GM23338 (cell line): Measurements from ENCODE around the gene MINPP1. TPM values are rescaled to one million over a fixed set of nuclear protein-coding genes. Genes with fewer than 3 reads are reported as not detected.

Source experiments
- ATAC-seq: fragments of 200-7000 bp; cut with Tn5 transposase; 3 replicates; pipeline ENCODE4 v1.9.1; 2020
- DNase-seq: peaks from one replicate; pipeline ENCODE4 v3.0.0-alpha.2; 2015; ENCODE audit warnings: low spot score
- H2AFZ ChIP-seq: fragments of 200-600 bp; sonication (generic); 2 replicates; pipeline ENCODE4 v1.8.0; 2016; ENCODE audit warnings: antibody characterized with exemption, mild to moderate bottlenecking, moderate library complexity
- H3F3A ChIP-seq: fragments of 200-600 bp; sonication (generic); replicated peaks from 2 replicates; pipeline ENCODE4 v1.8.0; 2017; ENCODE audit warnings: antibody characterized with exemption, mixed run types, low read depth
- H3K27ac ChIP-seq: fragments of 200-600 bp; sonication (generic); 2 replicates; pipeline ENCODE4 v1.6.1; 2016; ENCODE audit warnings: low read depth
- H3K27me3 ChIP-seq: fragments of 200-600 bp; sonication (generic); 2 replicates; pipeline ENCODE4 v1.8.0; 2016; ENCODE audit warnings: mild to moderate bottlenecking, mixed run types, moderate library complexity; ENCODE audit not compliant: insufficient read depth
- H3K36me3 ChIP-seq: fragments of 200-600 bp; sonication (generic); 2 replicates; pipeline ENCODE4 v1.8.0; 2016; ENCODE audit warnings: mild to moderate bottlenecking; ENCODE audit not compliant: insufficient read depth
- H3K4me1 ChIP-seq: fragments of 200-600 bp; sonication (generic); 2 replicates; pipeline ENCODE4 v1.8.0; 2016; ENCODE audit warnings: mild to moderate bottlenecking, moderate library complexity; ENCODE audit not compliant: insufficient read depth
- H3K4me2 ChIP-seq: fragments of 200-600 bp; sonication (generic); 2 replicates; pipeline ENCODE4 v1.7.1; 2017; ENCODE audit warnings: mixed run types
- H3K4me3 ChIP-seq: fragments of 200-600 bp; sonication (generic); 2 replicates; pipeline ENCODE4 v1.6.1; 2016; ENCODE audit warnings: mixed run types
- H3K79me2 ChIP-seq: fragments of 200-600 bp; sonication (generic); replicated peaks from 2 replicates; pipeline ENCODE4 v1.8.0; 2017; ENCODE audit warnings: mild to moderate bottlenecking; ENCODE audit not compliant: insufficient read depth
- H3K9me2 ChIP-seq: fragments of 200-600 bp; sonication (generic); 2 replicates; pipeline ENCODE4 v1.8.0; 2017; ENCODE audit not compliant: insufficient read depth
- H4K20me1 ChIP-seq: fragments of 200-600 bp; sonication (generic); replicated peaks from 2 replicates; pipeline ENCODE4 v1.8.0; 2017; ENCODE audit warnings: mild to moderate bottlenecking; ENCODE audit not compliant: insufficient read depth
- H3K27ac Mint-ChIP-seq: 2 replicates; pipeline ENCODE4 v1.8.0; 2020; ENCODE audit warnings: inconsistent platforms, mild to moderate bottlenecking, moderate library complexity, mixed read lengths
- H3K27me3 Mint-ChIP-seq: 3 replicates; pipeline ENCODE4 v1.8.0; 2022; ENCODE audit warnings: low read depth, mild to moderate bottlenecking, moderate library complexity, mixed read lengths, inconsistent platforms; ENCODE audit not compliant: insufficient read depth, poor library complexity
- H3K36me3 Mint-ChIP-seq: 3 replicates; pipeline ENCODE4 v1.8.0; 2021; ENCODE audit warnings: low read depth, mild to moderate bottlenecking, inconsistent platforms, moderate library complexity, mixed read lengths
- H3K4me1 Mint-ChIP-seq: 3 replicates; pipeline ENCODE4 v1.8.0; 2020; ENCODE audit warnings: mild to moderate bottlenecking, inconsistent platforms, mixed read lengths
- H3K4me3 Mint-ChIP-seq: 3 replicates; pipeline ENCODE4 v1.8.0; 2021; ENCODE audit warnings: moderate library complexity, mild to moderate bottlenecking, inconsistent platforms, mixed read lengths
- H3K9me3 Mint-ChIP-seq: 3 replicates; pipeline ENCODE4 v1.8.0; 2020; ENCODE audit warnings: moderate library complexity, mild to moderate bottlenecking, inconsistent platforms, mixed read lengths
- CTCF ChIP-seq, 2 experiments: fragments of 200-600 bp in 1 of 2; sonication (generic) in 1 of 2; conservative IDR thresholded peaks; 2 replicates each; pipeline versions ENCODE4 v1.5.1 to v1.6.1; 2016 to 2017; ENCODE audit warnings: antibody characterized with exemption in 2 of 2, low read depth in 2 of 2, mild to moderate bottlenecking in 2 of 2, moderate library complexity in 1 of 2
- EZH2 ChIP-seq: fragments of 200-600 bp; sonication (generic); IDR thresholded peaks from one replicate; pipeline ENCODE4 v1.8.0; 2017; ENCODE audit warnings: antibody characterized with exemption, mild to moderate bottlenecking, low read depth; ENCODE audit not compliant: unreplicated experiment
- JUNB ChIP-seq: IDR thresholded peaks from one replicate; pipeline ENCODE4 v1.6.1; 2016; ENCODE audit warnings: antibody characterized with exemption; ENCODE audit not compliant: unreplicated experiment
- POLR2AphosphoS5 ChIP-seq: IDR thresholded peaks from 2 replicates; pipeline ENCODE4 v1.6.1; 2016; ENCODE audit warnings: antibody characterized with exemption, low read depth
- STAT1 ChIP-seq: IDR thresholded peaks from one replicate; pipeline ENCODE4 v1.6.1; 2016; ENCODE audit warnings: antibody characterized with exemption; ENCODE audit not compliant: unreplicated experiment
- ZNF331 ChIP-seq: fragments of 250-450 bp; sonication (Bioruptor Pico); IDR thresholded peaks from 2 replicates; pipeline ENCODE4 v1.5.0; 2020; ENCODE audit warnings: low read depth, mild to moderate bottlenecking, moderate library complexity
- polyA plus RNA-seq: library from polyadenylated mRNA; unstranded; fragments of >200 nt; fragmentation: Nextera tagmentation; extraction: Ambion mirVana; gene quantifications from 2 replicates; pipeline ENCODE4 v1.2.1, GENCODE V29; 2016
- total RNA-seq: library from RNA; depleted of rRNA; stranded (reverse); fragments of >200 nt; shearing (Covaris generic); gene quantifications from 2 replicates; pipeline ENCODE4 v1.2.3, GENCODE V29; 2014
- TF ChIP-seq, protein P1 (sequence below): IDR thresholded peaks from 2 replicates; pipeline ENCODE4 v1.6.1; 2016; ENCODE audit warnings: antibody characterized with exemption
- TF ChIP-seq, protein P2 (sequence below): IDR thresholded peaks from one replicate; pipeline ENCODE4 v1.6.1; 2018; ENCODE audit warnings: antibody characterized with exemption; ENCODE audit not compliant: unreplicated experiment

Gene MINPP1
- total and polyA plus RNA-seq, 2 experiments from 2014 or later = 27.0 to 39.3 TPM

DNA sequence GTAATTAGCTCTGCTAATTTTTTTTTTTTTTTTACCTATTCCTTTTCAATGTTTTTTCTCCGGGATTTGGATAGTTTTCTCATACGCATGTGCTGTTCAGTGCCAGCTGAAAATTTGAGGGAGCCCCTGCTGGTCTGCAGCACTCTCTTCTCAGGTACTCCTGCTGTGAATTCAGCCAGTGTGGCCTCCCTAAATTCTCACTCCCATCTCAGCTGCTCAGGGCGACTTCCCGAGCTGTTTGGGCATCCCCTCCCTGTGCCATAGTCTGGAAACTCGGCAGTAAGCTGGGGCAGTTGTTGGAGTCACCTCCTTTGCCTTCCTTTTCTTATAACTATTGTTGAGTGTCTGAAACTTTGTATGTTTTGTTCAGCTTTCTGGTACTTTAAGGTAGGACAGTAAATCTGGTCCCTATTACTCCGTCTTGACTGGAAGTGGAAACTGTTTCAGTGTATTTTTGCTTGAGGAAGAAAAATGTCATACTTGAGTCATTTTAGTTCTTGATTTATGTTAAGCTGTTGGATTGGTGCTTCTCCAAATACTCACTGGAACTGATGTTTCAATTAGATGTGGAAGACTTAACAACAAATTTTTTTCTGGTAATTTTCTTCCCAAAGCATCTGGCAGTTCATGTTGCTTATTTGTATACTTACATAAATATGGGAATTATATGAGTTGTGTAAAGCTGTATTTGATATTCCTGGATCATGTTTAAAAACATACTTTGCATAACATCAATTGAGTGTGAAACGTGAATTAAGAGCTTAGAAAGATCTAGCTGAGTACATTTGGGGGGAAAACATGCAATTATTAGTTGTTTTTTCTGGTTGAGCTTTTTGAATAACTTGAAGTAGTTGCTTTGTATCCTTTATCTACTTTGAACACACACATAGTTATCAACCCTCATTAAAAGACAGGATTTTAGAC is 33.7 kb downstream of the MINPP1 start:
- Histone ChIP-seq H3K9me2 (no peaks in the 10 kb centered on the region; the same call in 1 of the 2 replicates), H3K79me2 (peaks cover 28% of the 10 kb centered on the region; the same call in 1 of the 2 replicates), H3K27me3 (no peaks in the 10 kb centered on the region), H3K36me3 (peaks cover 28% of the 10 kb centered on the region), H3K4me3 (no peak overlapping the region), H3F3A (no peaks in the 10 kb centered on the region), H2AFZ (no peak overlapping the region), H3K27ac (no peak overlapping the region), H3K4me1 (no peaks in the 10 kb centered on the region; the same call in 1 of the 2 replicates), H3K4me2 (no peak overlapping the region), H4K20me1 (0 out of 2 replicates have a peak, but pooled peaks cover 3% of the 10 kb centered on the region)
- no peak overlapping the region for H3K4me3 Mint-ChIP-seq
- TF ChIP-seq, protein P1, sequence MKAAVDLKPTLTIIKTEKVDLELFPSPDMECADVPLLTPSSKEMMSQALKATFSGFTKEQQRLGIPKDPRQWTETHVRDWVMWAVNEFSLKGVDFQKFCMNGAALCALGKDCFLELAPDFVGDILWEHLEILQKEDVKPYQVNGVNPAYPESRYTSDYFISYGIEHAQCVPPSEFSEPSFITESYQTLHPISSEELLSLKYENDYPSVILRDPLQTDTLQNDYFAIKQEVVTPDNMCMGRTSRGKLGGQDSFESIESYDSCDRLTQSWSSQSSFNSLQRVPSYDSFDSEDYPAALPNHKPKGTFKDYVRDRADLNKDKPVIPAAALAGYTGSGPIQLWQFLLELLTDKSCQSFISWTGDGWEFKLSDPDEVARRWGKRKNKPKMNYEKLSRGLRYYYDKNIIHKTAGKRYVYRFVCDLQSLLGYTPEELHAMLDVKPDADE = no peak
- TF ChIP-seq, protein P2, sequence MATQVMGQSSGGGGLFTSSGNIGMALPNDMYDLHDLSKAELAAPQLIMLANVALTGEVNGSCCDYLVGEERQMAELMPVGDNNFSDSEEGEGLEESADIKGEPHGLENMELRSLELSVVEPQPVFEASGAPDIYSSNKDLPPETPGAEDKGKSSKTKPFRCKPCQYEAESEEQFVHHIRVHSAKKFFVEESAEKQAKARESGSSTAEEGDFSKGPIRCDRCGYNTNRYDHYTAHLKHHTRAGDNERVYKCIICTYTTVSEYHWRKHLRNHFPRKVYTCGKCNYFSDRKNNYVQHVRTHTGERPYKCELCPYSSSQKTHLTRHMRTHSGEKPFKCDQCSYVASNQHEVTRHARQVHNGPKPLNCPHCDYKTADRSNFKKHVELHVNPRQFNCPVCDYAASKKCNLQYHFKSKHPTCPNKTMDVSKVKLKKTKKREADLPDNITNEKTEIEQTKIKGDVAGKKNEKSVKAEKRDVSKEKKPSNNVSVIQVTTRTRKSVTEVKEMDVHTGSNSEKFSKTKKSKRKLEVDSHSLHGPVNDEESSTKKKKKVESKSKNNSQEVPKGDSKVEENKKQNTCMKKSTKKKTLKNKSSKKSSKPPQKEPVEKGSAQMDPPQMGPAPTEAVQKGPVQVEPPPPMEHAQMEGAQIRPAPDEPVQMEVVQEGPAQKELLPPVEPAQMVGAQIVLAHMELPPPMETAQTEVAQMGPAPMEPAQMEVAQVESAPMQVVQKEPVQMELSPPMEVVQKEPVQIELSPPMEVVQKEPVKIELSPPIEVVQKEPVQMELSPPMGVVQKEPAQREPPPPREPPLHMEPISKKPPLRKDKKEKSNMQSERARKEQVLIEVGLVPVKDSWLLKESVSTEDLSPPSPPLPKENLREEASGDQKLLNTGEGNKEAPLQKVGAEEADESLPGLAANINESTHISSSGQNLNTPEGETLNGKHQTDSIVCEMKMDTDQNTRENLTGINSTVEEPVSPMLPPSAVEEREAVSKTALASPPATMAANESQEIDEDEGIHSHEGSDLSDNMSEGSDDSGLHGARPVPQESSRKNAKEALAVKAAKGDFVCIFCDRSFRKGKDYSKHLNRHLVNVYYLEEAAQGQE = no peak
- no peak for TF ChIP-seq CTCF (conservative IDR thresholded peaks at IDR 0.05; ENCODE audit: low read depth in 2 of 2)
- TF ChIP-seq ZNF331 (CRISPR knock-in tag) = no peak
- no peak for TF ChIP-seq STAT1
- TF ChIP-seq EZH2 = no peak
- TF ChIP-seq JUNB = no peak
- TF ChIP-seq POLR2AphosphoS5 = no peak
- DNase-seq (peak; percentile 30), ATAC-seq (peak; percentile 84)
- no peaks in the 10 kb centered on the region for H3K27me3 Mint-ChIP-seq
- peaks cover 18% of the 10 kb centered on the region for H3K4me1 Mint-ChIP-seq
- H3K27ac Mint-ChIP-seq = no peak overlapping the region
- peaks cover 21% of the 10 kb centered on the region for H3K9me3 Mint-ChIP-seq
- H3K36me3 Mint-ChIP-seq = peaks cover 44% of the 10 kb centered on the region
